ENCODE data around the gene HOXB4. TPM values are rescaled to one million over a fixed set of nuclear protein-coding genes. Genes with fewer than 3 reads are reported as not detected.

The HOXB4 gene
- total and polyA plus RNA-seq, 4 donors: 6.0 to 16.6 (median 10.0) TPM

GRCh38 chr17:48527547-48527932 lies 50.6 kb downstream of the HOXB4 start:
- H3K4me3 ChIP-seq (ENCODE audit: low read depth, low read length): no peak overlapping the region
- peaks cover 4% of the 10 kb centered on the region for H3K36me3 ChIP-seq (ENCODE audit: control insufficient read depth, insufficient read depth, low read length)
- no peak overlapping the region for H3K27ac ChIP-seq (ENCODE audit: low read depth, low read length)
- WGBS (ENCODE audit: insufficient coverage): 74% methylated on average over 5 of the region's 14 CpGs
- H3K9me3 ChIP-seq (ENCODE audit: control insufficient read depth, insufficient read depth, low read length): no peaks in the 10 kb centered on the region
- H3K4me1 ChIP-seq (ENCODE audit: control insufficient read depth, insufficient read depth, low read length): peaks cover 19% of the 10 kb centered on the region
- peaks cover 9% of the 10 kb centered on the region for H3K27me3 ChIP-seq (ENCODE audit: control insufficient read depth, insufficient read depth, low read length)
- no peak for DNase-seq (ENCODE audit: low read depth in 4 of 6, low spot score in 6 of 6)

- H3K27me3 ChIP-seq (ENCODE audit: control insufficient read depth, insufficient read depth, low read length): peaks cover 9% of the 10 kb centered on the region
- 20% methylated on average over 47 of the region's 59 CpGs for WGBS (ENCODE audit: insufficient coverage)
- H3K36me3 ChIP-seq (ENCODE audit: control insufficient read depth, insufficient read depth, low read length): peaks cover 4% of the 10 kb centered on the region
- peaks cover 25% of the 10 kb centered on the region for H3K4me1 ChIP-seq (ENCODE audit: control insufficient read depth, insufficient read depth, low read length)
- DNase-seq (ENCODE audit: low read depth in 4 of 6, low spot score in 6 of 6): peak in 1 of 6 donors; percentile 60
- H3K4me3 ChIP-seq (ENCODE audit: low read depth, low read length): no peak overlapping the region
- no peak overlapping the region for H3K27ac ChIP-seq (ENCODE audit: low read depth, low read length)
- H3K9me3 ChIP-seq (ENCODE audit: control insufficient read depth, insufficient read depth, low read length): no peaks in the 10 kb centered on the region
Measured at GRCh38 chr17:48526608-48527546, 51.3 kb downstream of the HOXB4 start.

Other genes with a start within 250 kb of the HOXB4 start
- 10 to 100 TPM in 1 of 2 donors, 1 to 10 TPM in 1; 4.4 to 17.0 TPM for gene SKAP1, start 148.1 kb downstream of the HOXB4 start, total RNA-seq
- gene SKAP1, start 148.1 kb downstream of the HOXB4 start, polyA plus RNA-seq (ENCODE audit: insufficient read length in 2 of 2): 10 to 100 TPM; 32.3 to 36.1 TPM
- gene HOXB1, start 47.3 kb downstream of the HOXB4 start, total RNA-seq: under 1 TPM in 1 of 2 donors, not detected in 1; 0.20 TPM
- under 1 TPM; 0.16 to 0.32 TPM for gene HOXB1, start 47.3 kb downstream of the HOXB4 start, polyA plus RNA-seq (ENCODE audit: insufficient read length in 2 of 2)
- gene HOXB2, start 33.2 kb downstream of the HOXB4 start, total RNA-seq: 10 to 100 TPM in 1 of 2 donors, 1 to 10 TPM in 1; 6.6 to 10.2 TPM
- gene HOXB2, start 33.2 kb downstream of the HOXB4 start, polyA plus RNA-seq (ENCODE audit: insufficient read length in 2 of 2): 10 to 100 TPM; 57.3 to 62.4 TPM
- 10 to 100 TPM; 23.8 to 48.5 TPM for gene HOXB3, start 11.9 kb upstream of the HOXB4 start, total RNA-seq
- gene HOXB3, start 11.9 kb upstream of the HOXB4 start, polyA plus RNA-seq (ENCODE audit: insufficient read length in 2 of 2): 100 to 1,000 TPM; 141 to 162 TPM
- 1 to 10 TPM; 2.9 to 4.2 TPM for gene HOXB5, start 15.4 kb upstream of the HOXB4 start, total RNA-seq
- gene HOXB5, start 15.4 kb upstream of the HOXB4 start, polyA plus RNA-seq (ENCODE audit: insufficient read length in 2 of 2): 100 to 1,000 TPM; 108 to 116 TPM
- gene HOXB6, start 26.6 kb upstream of the HOXB4 start, total RNA-seq: 10 to 100 TPM; 20.2 to 41.3 TPM
- gene HOXB6, start 26.6 kb upstream of the HOXB4 start, polyA plus RNA-seq (ENCODE audit: insufficient read length in 2 of 2): 100 to 1,000 TPM; 132 to 142 TPM
- gene HOXB7, start 32.7 kb upstream of the HOXB4 start, total RNA-seq: 10 to 100 TPM; 16.6 to 18.7 TPM
- gene HOXB7, start 32.7 kb upstream of the HOXB4 start, polyA plus RNA-seq (ENCODE audit: insufficient read length in 2 of 2): 10 to 100 TPM; 80.7 to 99.7 TPM
- gene HOXB8, start 36.9 kb upstream of the HOXB4 start, total RNA-seq: 100 to 1,000 TPM in 1 of 2 donors, 10 to 100 TPM in 1; 23.7 to 110 TPM
- gene HOXB8, start 36.9 kb upstream of the HOXB4 start, polyA plus RNA-seq (ENCODE audit: insufficient read length in 2 of 2): 100 to 1,000 TPM; 499 to 522 TPM
- 10 to 100 TPM; 19.8 to 23.9 TPM for gene HOXB9, start 48.0 kb upstream of the HOXB4 start, total RNA-seq
- 100 to 1,000 TPM; 234 to 413 TPM for gene HOXB9, start 48.0 kb upstream of the HOXB4 start, polyA plus RNA-seq (ENCODE audit: insufficient read length in 2 of 2)
- not detected for gene PRAC1, start 144.2 kb upstream of the HOXB4 start, total RNA-seq
- gene PRAC1, start 144.2 kb upstream of the HOXB4 start, polyA plus RNA-seq (ENCODE audit: insufficient read length in 2 of 2): not detected
- gene PRAC2, start 144.8 kb upstream of the HOXB4 start, total RNA-seq: not detected
- gene PRAC2, start 144.8 kb upstream of the HOXB4 start, polyA plus RNA-seq (ENCODE audit: insufficient read length in 2 of 2): not detected
- gene HOXB13, start 150.4 kb upstream of the HOXB4 start, total RNA-seq: under 1 TPM in 1 of 2 donors, not detected in 1; 0.40 TPM
- not detected for gene HOXB13, start 150.4 kb upstream of the HOXB4 start, polyA plus RNA-seq (ENCODE audit: insufficient read length in 2 of 2)
- gene TTLL6, start 238.9 kb upstream of the HOXB4 start, total RNA-seq: under 1 TPM; 0.30 to 0.61 TPM
- under 1 TPM; 0.22 to 0.32 TPM for gene TTLL6, start 238.9 kb upstream of the HOXB4 start, polyA plus RNA-seq (ENCODE audit: insufficient read length in 2 of 2)

All from spinal cord (tissue), 10 donors.